Esophagus (tissue), 2 donors: ENCODE results near the gene BCKDHB. TPM values are rescaled to one million over a fixed set of nuclear protein-coding genes. Genes with fewer than 3 reads are reported as not detected.

Experiments used
- polyA plus RNA-seq, 2 donors: library from polyadenylated mRNA; stranded (reverse); fragments of 200-250 nt; gene quantifications; one replicate each; pipeline ENCODE4 v1.2.3, GENCODE V29; 2013
- donor health status: healthy with polysubstance abuse.
- donor health status: Bipolar disorder and iron deficiency.

Gene BCKDHB
- polyA plus RNA-seq, 2 donors, result 3.4 to 6.9 TPM

Other genes with a start within 250 kb of the BCKDHB start
- 10 to 100 TPM; 10.8 to 11.6 TPM for gene ELOVL4, start 159.1 kb upstream of the BCKDHB start, polyA plus RNA-seq
- gene TTK, start 102.0 kb upstream of the BCKDHB start, polyA plus RNA-seq, result 1 to 10 TPM; 3.6 to 5.6 TPM